PC-9 (cell line): ENCODE data around the gene GLRX3. TPM values are rescaled to one million over a fixed set of nuclear protein-coding genes. Genes with fewer than 3 reads are reported as not detected.

Source experiments
- BruUV-seq: library from RNA; stranded (reverse); fragments of 400-500 nt; replicated peaks from 2 replicates; lab custom pipeline; 2021; lab: Mats Ljungman, UMichigan
- CTCF ChIA-PET: fragments of 300-600 bp; sonication (Branson Sonifier 250); formaldehyde crosslinking; loops from one replicate; lab custom pipeline; 2022; ENCODE audit warnings: antibody characterized with exemption; lab: Charles Lee
- POLR2A ChIA-PET: fragments of 300-600 bp; sonication (Branson Sonifier 250); formaldehyde crosslinking; loops from one replicate; lab custom pipeline; 2022; ENCODE audit warnings: antibody characterized with exemption; ENCODE audit not compliant: unreplicated experiment; lab: Charles Lee
- DNase-seq, 2 experiments: peaks; one replicate each; pipeline versions ENCODE4 v3.0.0 to v3.0.0-alpha.2; 2015 to 2022; ENCODE audit warnings: mixed read lengths in 1 of 2
- H2AFZ ChIP-seq: fragments of 200-600 bp; sonication (generic); 2 replicates; pipeline ENCODE4 v1.8.1; 2017; ENCODE audit warnings: antibody characterized with exemption
- H3F3A ChIP-seq: fragments of 200-600 bp; sonication (generic); 2 replicates; pipeline ENCODE4 v1.8.1; 2017; ENCODE audit warnings: antibody characterized with exemption, mild to moderate bottlenecking, low read depth; ENCODE audit not compliant: insufficient read depth
- H3K27ac ChIP-seq: fragments of 200-600 bp; sonication (generic); 2 replicates; pipeline ENCODE4 v1.6.1; 2016; ENCODE audit warnings: mixed run types
- H3K27me3 ChIP-seq: fragments of 200-600 bp; sonication (generic); 2 replicates; pipeline ENCODE4 v1.6.1; 2016; ENCODE audit warnings: low read depth, mixed run types; ENCODE audit not compliant: insufficient read depth
- H3K36me3 ChIP-seq: fragments of 200-600 bp; sonication (generic); 2 replicates; pipeline ENCODE4 v1.6.1; 2016; ENCODE audit warnings: low read depth, mixed run types
- H3K4me1 ChIP-seq: fragments of 200-600 bp; sonication (generic); replicated peaks from 2 replicates; pipeline ENCODE4 v1.6.1; 2016; ENCODE audit warnings: mixed run types; ENCODE audit not compliant: insufficient read depth
- H3K4me2 ChIP-seq: fragments of 200-600 bp; sonication (generic); 2 replicates; pipeline ENCODE4 v1.6.1; 2017; ENCODE audit warnings: mixed run types
- H3K4me3 ChIP-seq: fragments of 200-600 bp; sonication (generic); 2 replicates; pipeline ENCODE4 v1.6.1; 2016; ENCODE audit warnings: mixed run types
- H3K79me2 ChIP-seq: fragments of 200-600 bp; sonication (generic); 2 replicates; pipeline ENCODE4 v1.6.1; 2017; ENCODE audit warnings: low read depth, mixed run types
- H3K9me2 ChIP-seq: fragments of 200-600 bp; sonication (generic); 2 replicates; pipeline ENCODE4 v1.8.1; 2017; ENCODE audit warnings: mild to moderate bottlenecking; ENCODE audit not compliant: insufficient read depth
- H3K9me3 ChIP-seq: fragments of 200-600 bp; sonication (generic); 2 replicates; pipeline ENCODE4 v1.8.1; 2016; ENCODE audit warnings: low read depth; ENCODE audit not compliant: insufficient read depth
- H4K20me1 ChIP-seq: fragments of 200-600 bp; sonication (generic); 2 replicates; pipeline ENCODE4 v1.8.1; 2017; ENCODE audit not compliant: insufficient read depth
- CTCF ChIP-seq: fragments of 200-600 bp; sonication (generic); conservative IDR thresholded peaks from 2 replicates; pipeline ENCODE4 v1.6.1; 2017; ENCODE audit warnings: mixed run types, antibody characterized with exemption, mild to moderate bottlenecking, moderate library complexity
- EZH2 ChIP-seq: fragments of 200-600 bp; sonication (generic); IDR thresholded peaks from 2 replicates; pipeline ENCODE4 v1.8.0; 2017; ENCODE audit warnings: antibody characterized with exemption, low read depth
- intact Hi-C: fragments of 100-400 bp; cut with micrococcal nuclease; formaldehyde crosslinking; loops from one replicate; pipeline ENCODE4 v1.10.0; 2022; ENCODE audit not compliant: unreplicated experiment
- total RNA-seq: library from RNA; stranded (reverse); gene quantifications from 2 replicates; pipeline ENCODE4 v1.2.3, GENCODE V29; 2021

Gene GLRX3
- total RNA-seq, 1 experiment from 2014 or later = 78.0 TPM

- BruUV-seq = no TSS peak
- intact Hi-C loops = no loop called here
- H4K20me1 ChIP-seq = no peaks in the 10 kb centered on the region; the same call in 1 of the 2 replicates
Observed at GRCh38 chr10:130146042-130146441, 9.9 kb downstream of the GLRX3 start.

GRCh38 chr10:130159192-130159794, 23.1 kb downstream of the GLRX3 start:
- intact Hi-C loops = no loop called here
- no peak for TF ChIP-seq EZH2
- CTCF ChIA-PET = no interaction called here
- Histone ChIP-seq H3K4me3 (no peak overlapping the region), H3K9me3 (no peaks in the 10 kb centered on the region), H4K20me1 (no peaks in the 10 kb centered on the region), H3K27me3 (no peaks in the 10 kb centered on the region), H2AFZ (no peak overlapping the region), H3K36me3 (no peaks in the 10 kb centered on the region), H3K4me1 (no peaks in the 10 kb centered on the region), H3F3A (no peaks in the 10 kb centered on the region), H3K4me2 (no peak overlapping the region), H3K79me2 (no peaks in the 10 kb centered on the region), H3K27ac (no peak overlapping the region), H3K9me2 (no peaks in the 10 kb centered on the region)
- DNase-seq = no peak
- BruUV-seq = no TSS peak
- POLR2A ChIA-PET = no interaction called here

More at GRCh38 chr10:130146042-130146441, 9.9 kb downstream of the GLRX3 start:
- Histone ChIP-seq H3K27ac (no peak overlapping the region), H2AFZ (no peak overlapping the region), H3K4me3 (no peak overlapping the region), H3K4me1 (no peaks in the 10 kb centered on the region), H3F3A (no peaks in the 10 kb centered on the region), H3K27me3 (no peaks in the 10 kb centered on the region), H3K79me2 (peaks cover 4% of the 10 kb centered on the region; the same call in 1 of the 2 replicates), H3K9me2 (no peaks in the 10 kb centered on the region), H3K4me2 (no peak overlapping the region), H3K9me3 (no peaks in the 10 kb centered on the region), H3K36me3 (no peaks in the 10 kb centered on the region)
- no peak for TF ChIP-seq EZH2
- no peak for TF ChIP-seq CTCF
- ChIA-PET POLR2A (no interaction called here), CTCF (no interaction called here)
- no peak for DNase-seq

GRCh38 chr10:130160775-130161174, 24.6 kb downstream of the GLRX3 start:
- Histone ChIP-seq H3K27ac (no peak overlapping the region), H3K4me1 (no peaks in the 10 kb centered on the region), H3K36me3 (no peaks in the 10 kb centered on the region), H3K9me3 (no peaks in the 10 kb centered on the region), H3K79me2 (no peaks in the 10 kb centered on the region), H3K9me2 (no peaks in the 10 kb centered on the region), H3K27me3 (no peaks in the 10 kb centered on the region), H3K4me3 (no peak overlapping the region), H3K4me2 (no peak overlapping the region), H3F3A (no peaks in the 10 kb centered on the region), H2AFZ (no peak overlapping the region), H4K20me1 (no peaks in the 10 kb centered on the region)
- no TSS peak for BruUV-seq
- intact Hi-C loops = no loop called here
- CTCF ChIA-PET = no interaction called here
- DNase-seq = no peak
- POLR2A ChIA-PET = no interaction called here
- TF ChIP-seq EZH2 (no peak), CTCF (no peak)
